A549 (cell line): ENCODE data around the gene FCRL4. TPM values are rescaled to one million over a fixed set of nuclear protein-coding genes. Genes with fewer than 3 reads are reported as not detected.

Source experiments
- ATAC-seq, 2 experiments: fragments of 200-7000 bp in 1 of 2; fragments of >200 bp in 1 of 2; cut with Nextera tagmentation in 1 of 2; cut with Tn5 transposase in 1 of 2; 3 replicates each; pipeline versions ENCODE4 v1.8.0 to v1.9.1; 2018 to 2020; ENCODE audit warnings: mild to moderate bottlenecking in 1 of 2, moderate library complexity in 1 of 2
- CTCF ChIA-PET: fragments of 300-600 bp; sonication (Branson Sonifier 250); formaldehyde crosslinking; extraction: SDS; loops from one replicate; lab custom pipeline; 2021; ENCODE audit warnings: antibody characterized with exemption, inconsistent platforms; lab: Yijun Ruan, JAX
- POLR2A ChIA-PET: fragments of 350-600 bp; formaldehyde crosslinking; extraction: SDS; loops from one replicate; lab custom pipeline; 2021; ENCODE audit warnings: antibody characterized with exemption, inconsistent platforms; lab: Yijun Ruan, JAX
- DNase-seq, 2 experiments: peaks; one replicate each; pipeline versions ENCODE4 v3.0.0 to v3.0.0-alpha.2; 2011 to 2016; ENCODE audit warnings: low read depth in 1 of 2, low spot score in 1 of 2
- FAIRE-seq: peaks from 2 replicates; lab custom pipeline; 2011; peaks lifted over from hg19 to GRCh38; lab: Jason Lieb, UNC
- H3K27ac ChIP-seq, 2 experiments: fragments of >200 bp; sonication (Bioruptor Twin); formaldehyde crosslinking; 3 replicates each; pipeline ENCODE4 v1.5.1; 2016 to 2017
- H3K4me1 ChIP-seq: fragments of >200 bp; sonication (Bioruptor Twin); formaldehyde crosslinking; 3 replicates; pipeline ENCODE4 v1.6.1; 2016
- H3K4me2 ChIP-seq: fragments of >200 bp; sonication (Bioruptor Twin); formaldehyde crosslinking; 3 replicates; pipeline ENCODE4 v1.6.1; 2016
- H3K4me3 ChIP-seq: fragments of >200 bp; sonication (Bioruptor Twin); formaldehyde crosslinking; 3 replicates; pipeline ENCODE4 v1.5.1; 2016
- H3K9me3 ChIP-seq: fragments of >200 bp; sonication (Bioruptor Twin); formaldehyde crosslinking; 3 replicates; pipeline ENCODE4 v1.6.1; 2016
- BHLHE40 ChIP-seq: IDR thresholded peaks from 2 replicates; pipeline ENCODE4 v1.6.1; 2012; ENCODE audit warnings: low read depth, low read length, inconsistent platforms
- EHMT2 ChIP-seq: fragments of 200-600 bp; sonication (generic); IDR thresholded peaks from 2 replicates; pipeline ENCODE4 v1.6.1; 2016; ENCODE audit warnings: antibody characterized with exemption, low read depth, mild to moderate bottlenecking, moderate library complexity
- ESRRA ChIP-seq: fragments of 150-350 bp; IDR thresholded peaks from 2 replicates; pipeline ENCODE4 v1.6.1; 2014; ENCODE audit warnings: mild to moderate bottlenecking, low read length, borderline replicate concordance
- FOSB ChIP-seq: fragments of 250-450 bp; sonication (Bioruptor Pico); IDR thresholded peaks from 2 replicates; pipeline ENCODE4 v1.5.0; 2020; ENCODE audit warnings: mild to moderate bottlenecking, moderate library complexity
- FOSL2 ChIP-seq, 2 experiments: fragments of 450-650 bp in 1 of 2; fragments of >200 bp in 1 of 2; sonication (Bioruptor Twin) in 1 of 2; formaldehyde crosslinking; IDR thresholded peaks; 2 replicates each; pipeline versions ENCODE4 v1.5.0 to v1.6.1; 2016 to 2020; ENCODE audit warnings: mild to moderate bottlenecking in 1 of 2, moderate library complexity in 1 of 2
- HOXB5 ChIP-seq: fragments of 250-450 bp; sonication (Bioruptor Pico); IDR thresholded peaks from 2 replicates; pipeline ENCODE4 v1.5.0; 2020; ENCODE audit warnings: mild to moderate bottlenecking, moderate library complexity
- JUN ChIP-seq, 2 experiments: fragments of >200 bp; sonication (Bioruptor Twin); formaldehyde crosslinking; IDR thresholded peaks; 2 replicates in 1 of 2; 3 replicates in 1 of 2; pipeline ENCODE4 v1.6.1; 2016 to 2017
- JUNB ChIP-seq: fragments of >200 bp; sonication (Bioruptor Twin); formaldehyde crosslinking; IDR thresholded peaks from 2 replicates; pipeline ENCODE4 v1.6.1; 2016
- KDM5A ChIP-seq: fragments of 200-600 bp; sonication (generic); IDR thresholded peaks from 2 replicates; pipeline ENCODE4 v1.6.1; 2016; ENCODE audit warnings: antibody characterized with exemption, mild to moderate bottlenecking
- MAFK ChIP-seq: fragments of 450-650 bp; IDR thresholded peaks from 2 replicates; pipeline ENCODE4 v1.6.1; 2014; ENCODE audit not compliant: partially characterized antibody
- MAX ChIP-seq: IDR thresholded peaks from 2 replicates; pipeline ENCODE4 v1.6.1; 2012
- MAZ ChIP-seq: fragments of 150-350 bp; IDR thresholded peaks from 2 replicates; pipeline ENCODE4 v1.6.1; 2014; ENCODE audit warnings: antibody characterized with exemption, low read depth, low read length, borderline replicate concordance
- NR3C1 ChIP-seq: fragments of >200 bp; sonication (Bioruptor Twin); formaldehyde crosslinking; IDR thresholded peaks from 3 replicates; pipeline ENCODE4 v1.6.1; 2017
- PHF8 ChIP-seq: fragments of 200-600 bp; sonication (generic); IDR thresholded peaks from 2 replicates; pipeline ENCODE4 v1.6.1; 2016; ENCODE audit warnings: low read depth, mild to moderate bottlenecking, antibody characterized with exemption, moderate library complexity, borderline replicate concordance
- POLR2A ChIP-seq: IDR thresholded peaks from 2 replicates; pipeline ENCODE4 v1.6.1; 2012; ENCODE audit warnings: mild to moderate bottlenecking, low read length
- POLR2AphosphoS2 ChIP-seq: conservative IDR thresholded peaks from 2 replicates; pipeline ENCODE4 v1.6.1; 2012; ENCODE audit warnings: low read length, improper control_type of control experiment, inconsistent platforms
- RAD21 ChIP-seq, 2 experiments: fragments of >200 bp in 1 of 2; sonication (Bioruptor Twin) in 1 of 2; formaldehyde crosslinking in 1 of 2; IDR thresholded peaks in 1 of 2; conservative IDR thresholded peaks in 1 of 2; 2 replicates in 1 of 2; 3 replicates in 1 of 2; pipeline ENCODE4 v1.6.1; 2012 to 2018; ENCODE audit warnings: inconsistent platforms in 1 of 2
- REST ChIP-seq: fragments of 200-600 bp; sonication (generic); IDR thresholded peaks from 2 replicates; pipeline ENCODE4 v1.6.1; 2016; ENCODE audit warnings: antibody characterized with exemption, mild to moderate bottlenecking, moderate library complexity
- RFX5 ChIP-seq: fragments of 450-650 bp; IDR thresholded peaks from 2 replicates; pipeline ENCODE4 v1.7.1; 2014; ENCODE audit warnings: antibody characterized with exemption, mild to moderate bottlenecking, moderate library complexity
- RNF2 ChIP-seq: fragments of 200-600 bp; sonication (generic); IDR thresholded peaks from 2 replicates; pipeline ENCODE4 v1.6.1; 2016; ENCODE audit warnings: low read depth, mild to moderate bottlenecking, antibody characterized with exemption, moderate library complexity, borderline replicate concordance
- SREBF2 ChIP-seq: fragments of 450-650 bp; IDR thresholded peaks from 2 replicates; pipeline ENCODE4 v1.6.1; 2014; ENCODE audit warnings: mild to moderate bottlenecking, moderate library complexity
- TFCP2L1 ChIP-seq: fragments of 250-450 bp; sonication (Bioruptor Pico); IDR thresholded peaks from 2 replicates; pipeline ENCODE4 v1.5.0; 2021; ENCODE audit warnings: mild to moderate bottlenecking
- USF2 ChIP-seq: fragments of 450-650 bp; IDR thresholded peaks from 2 replicates; pipeline ENCODE4 v1.6.1; 2014; ENCODE audit warnings: antibody characterized with exemption
- ZC3H11A ChIP-seq: fragments of 450-650 bp; IDR thresholded peaks from 2 replicates; pipeline ENCODE4 v1.6.1; 2014; ENCODE audit warnings: antibody characterized with exemption, mild to moderate bottlenecking
- ZNF302 ChIP-seq: fragments of 250-450 bp; sonication (Bioruptor Pico); IDR thresholded peaks from 2 replicates; pipeline ENCODE4 v1.9.0; 2021; ENCODE audit warnings: inconsistent platforms, mild to moderate bottlenecking, moderate library complexity
- ZSCAN20 ChIP-seq: fragments of 250-450 bp; sonication (Bioruptor Pico); IDR thresholded peaks from 2 replicates; pipeline ENCODE4 v1.8.0; 2022; ENCODE audit warnings: mild to moderate bottlenecking, moderate library complexity
- WGBS: methylation state at CpG from one replicate; pipeline ENCODE4 v1.1.6; 2017; ENCODE audit errors: missing lambda C conversion rate; 5-methylcytosine and 5-hydroxymethylcytosine counted together
- polyA plus RNA-seq, 4 experiments: library from polyadenylated mRNA; depleted of rRNA in 3 of 4; stranded (reverse); fragments of >200 nt; fragmentation: RNase III in 1 of 4; extraction: RNeasy Plus Mini Kit Qiagen cat#74134 plus additional on column Dnase treatment in 1 of 4; gene quantifications; 2 replicates in 3 of 4; 3 replicates in 1 of 4; pipeline ENCODE4 v1.2.3, GENCODE V29; 2011 to 2017

FCRL4 gene
- polyA plus RNA-seq, 2 of the 4 experiments (the other 2 are of a cell fraction) = not detected

- ATAC-seq = no peak
- Histone ChIP-seq H3K4me3 (no peak overlapping the region), H3K27ac (no peak overlapping the region), H3K4me1 (no peaks in the 10 kb centered on the region)
- TF ChIP-seq FOSB = no peak
- no peak for TF ChIP-seq RFX5
- TF ChIP-seq POLR2AphosphoS2 = no peak
- no peak for TF ChIP-seq PHF8
- TF ChIP-seq ZNF302 = no peak
- no peak for TF ChIP-seq TFCP2L1 (CRISPR knock-in tag)
- TF ChIP-seq KDM5A = no peak
- TF ChIP-seq POLR2A = no peak
- TF ChIP-seq MAZ = no peak
- TF ChIP-seq ZC3H11A = no peak
- TF ChIP-seq HOXB5 (CRISPR knock-in tag) = no peak
- TF ChIP-seq MAFK = no peak
- TF ChIP-seq EHMT2 = no peak
- no peak for TF ChIP-seq JUNB
- TF ChIP-seq, all 56 proteins: peak for 0
- DNase-seq (no peak), FAIRE-seq (no peak)
- ChIA-PET CTCF (interaction anchor here (2.0 kb wide), 1 partner anchor 41 kb away, joined by 4 read pairs; no protein-coding TSS in a partner anchor), POLR2A (no interaction called here)
- Histone ChIP-seq H3K9me3 (no peaks in the 10 kb centered on the region), H3K4me2 (no peak overlapping the region)
Measured at GRCh38 chr1:157539568-157539967, 58.3 kb downstream of the FCRL4 start.

GRCh38 chr1:157532569-157532968 is 65.3 kb downstream of the FCRL4 start:
- no peak overlapping the region for H3K4me2 ChIP-seq
- CTCF ChIA-PET = no interaction called here
- no peak overlapping the region for H3K27ac ChIP-seq
- POLR2A ChIA-PET = no interaction called here
- FAIRE-seq = peak; percentile 49
- no peak for TF ChIP-seq ZNF302
- TF ChIP-seq FOSL2 (IDR thresholded peaks at IDR 0.05) = no peak
- TF ChIP-seq FOSL2 (CRISPR knock-in tag; IDR thresholded peaks at IDR 0.05) = no peak
- TF ChIP-seq RAD21 (conservative IDR thresholded peaks at IDR 0.05 in 1 of 2, IDR thresholded peaks at IDR 0.05 in 1 of 2) = no peak
- TF ChIP-seq RFX5 = no peak
- TF ChIP-seq ZSCAN20 (CRISPR knock-in tag) = no peak
- no peak for TF ChIP-seq POLR2AphosphoS2
- TF ChIP-seq REST = no peak
- TF ChIP-seq ESRRA = no peak
- TF ChIP-seq JUN (IDR thresholded peaks at IDR 0.05) = no peak
- TF ChIP-seq MAX = no peak
- no peak for TF ChIP-seq ZC3H11A
- no peak for TF ChIP-seq KDM5A
- TF ChIP-seq NR3C1 = no peak
- no peak for TF ChIP-seq SREBF2
- TF ChIP-seq MAZ = no peak
- TF ChIP-seq USF2 = no peak
- TF ChIP-seq BHLHE40 = no peak
- TF ChIP-seq MAFK = no peak
- no peak for TF ChIP-seq RNF2
- no peak for TF ChIP-seq EHMT2
- no peak for DNase-seq
- no peak for ATAC-seq
- no peaks in the 10 kb centered on the region for H3K4me1 ChIP-seq
- H3K9me3 ChIP-seq = no peaks in the 10 kb centered on the region
- 14% methylated on average over 3 of the region's 3 CpGs for WGBS
- H3K4me3 ChIP-seq = no peak overlapping the region
